ENCODE results near the gene OCA2. TPM values are rescaled to one million over a fixed set of nuclear protein-coding genes. Genes with fewer than 3 reads are reported as not detected.
A peak's percentile ranks its signal among the peaks of the same experiment; 100 is the strongest.
"Not testable (repeated sequence)": the region's sequence is repeated elsewhere in the genome, so short reads cannot be mapped to it uniquely, and the experiment has no call there.

OCA2 gene
- total RNA-seq, 2 donors from 2014 or later: 0.10 to 0.82 TPM

DNA sequence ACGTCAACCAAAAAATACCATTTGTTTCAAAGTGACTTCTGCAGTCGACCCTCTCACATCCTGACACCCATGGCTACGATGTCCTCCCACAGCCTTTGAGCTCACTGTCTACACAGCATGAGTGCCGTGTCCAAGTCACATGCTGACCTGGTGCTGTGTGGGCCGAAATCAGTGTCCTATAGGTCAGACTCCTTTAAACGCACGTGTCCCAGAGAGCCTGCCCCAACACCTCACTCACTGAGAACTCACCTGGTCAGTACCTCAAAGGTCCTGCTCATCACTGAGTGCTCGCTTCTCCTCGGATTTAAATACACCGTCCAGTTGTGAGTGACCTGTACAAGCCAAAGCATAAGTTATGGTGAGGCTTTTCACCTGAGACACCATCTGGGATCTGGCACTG is 83.3 kb downstream of the OCA2 start:
- Histone ChIP-seq H3K4me3 (no peak overlapping the region), H3K27ac (no peak overlapping the region), H3K27me3 (no peaks in the 10 kb centered on the region), H3K9me3 (no peaks in the 10 kb centered on the region), H3K4me1 (no peaks in the 10 kb centered on the region), H3K9ac (ENCODE audit: low read depth in 2 of 2, low read length in 2 of 2) (no peak overlapping the region), H3K36me3 (no peaks in the 10 kb centered on the region)
- no peak for DNase-seq
- TF ChIP-seq, protein P1, sequence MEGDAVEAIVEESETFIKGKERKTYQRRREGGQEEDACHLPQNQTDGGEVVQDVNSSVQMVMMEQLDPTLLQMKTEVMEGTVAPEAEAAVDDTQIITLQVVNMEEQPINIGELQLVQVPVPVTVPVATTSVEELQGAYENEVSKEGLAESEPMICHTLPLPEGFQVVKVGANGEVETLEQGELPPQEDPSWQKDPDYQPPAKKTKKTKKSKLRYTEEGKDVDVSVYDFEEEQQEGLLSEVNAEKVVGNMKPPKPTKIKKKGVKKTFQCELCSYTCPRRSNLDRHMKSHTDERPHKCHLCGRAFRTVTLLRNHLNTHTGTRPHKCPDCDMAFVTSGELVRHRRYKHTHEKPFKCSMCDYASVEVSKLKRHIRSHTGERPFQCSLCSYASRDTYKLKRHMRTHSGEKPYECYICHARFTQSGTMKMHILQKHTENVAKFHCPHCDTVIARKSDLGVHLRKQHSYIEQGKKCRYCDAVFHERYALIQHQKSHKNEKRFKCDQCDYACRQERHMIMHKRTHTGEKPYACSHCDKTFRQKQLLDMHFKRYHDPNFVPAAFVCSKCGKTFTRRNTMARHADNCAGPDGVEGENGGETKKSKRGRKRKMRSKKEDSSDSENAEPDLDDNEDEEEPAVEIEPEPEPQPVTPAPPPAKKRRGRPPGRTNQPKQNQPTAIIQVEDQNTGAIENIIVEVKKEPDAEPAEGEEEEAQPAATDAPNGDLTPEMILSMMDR (IDR thresholded peaks at IDR 0.05): no peak
- intact Hi-C loops (cut with DNase I): no loop called here

DNA sequence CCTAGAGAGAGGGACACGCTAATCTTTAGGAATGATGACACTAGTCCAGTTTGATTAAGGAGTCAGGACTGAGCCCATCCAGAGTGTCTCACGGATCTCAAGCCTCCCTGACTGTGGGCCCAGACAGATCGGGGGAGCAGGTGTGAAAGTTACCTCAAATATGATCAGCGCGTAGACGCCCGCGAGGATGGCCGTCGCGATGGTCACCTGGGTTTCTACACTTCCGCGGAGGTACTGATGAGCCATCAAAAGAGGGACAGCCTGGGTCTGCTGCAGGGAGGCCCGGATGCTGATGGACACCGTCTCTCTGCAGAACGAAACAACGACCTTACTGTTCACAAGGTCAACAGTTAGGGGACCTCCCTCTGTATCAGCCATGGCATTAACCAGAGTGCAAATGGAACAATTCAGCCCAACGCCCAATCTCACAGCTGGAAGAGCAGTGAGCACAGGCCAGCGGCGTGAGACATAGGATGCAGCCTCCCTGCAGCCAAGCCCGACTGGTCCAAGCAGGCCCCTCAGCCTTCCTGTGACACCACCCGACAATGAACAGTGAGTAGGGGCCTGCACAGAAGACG is 84.4 kb downstream of the OCA2 start:
- Histone ChIP-seq H3K9ac (ENCODE audit: low read depth in 2 of 2, low read length in 2 of 2) (no peak overlapping the region), H3K4me1 (no peaks in the 10 kb centered on the region), H3K27ac (no peak overlapping the region), H3K27me3 (no peaks in the 10 kb centered on the region), H3K36me3 (no peaks in the 10 kb centered on the region), H3K9me3 (no peaks in the 10 kb centered on the region), H3K4me3 (no peak overlapping the region)
- DNase-seq: peak; percentile 7
- TF ChIP-seq, protein P1 (IDR thresholded peaks at IDR 0.05): no peak
- intact Hi-C loops (cut with DNase I): no loop called here

DNA sequence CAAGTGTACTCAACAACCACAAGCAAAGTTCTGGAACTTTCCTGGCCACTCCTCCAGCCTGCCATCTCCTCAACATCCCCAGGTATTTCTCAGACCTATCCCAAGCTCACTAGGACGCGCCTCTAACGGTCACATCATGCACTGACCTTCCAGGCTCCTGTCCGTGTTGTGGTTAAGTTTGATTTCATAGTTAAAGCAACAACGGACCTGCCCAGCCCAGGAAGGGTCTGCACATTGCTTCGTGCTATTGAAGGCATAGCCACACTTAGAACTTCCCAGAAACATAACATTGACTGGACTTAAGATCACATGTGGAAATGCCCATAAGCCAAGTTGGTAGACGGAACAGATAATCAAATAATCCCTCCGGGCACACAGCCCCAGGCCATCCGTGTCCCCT is 85.1 kb downstream of the OCA2 start:
- no peaks in the 10 kb centered on the region for H3K27me3 ChIP-seq
- H3K4me1 ChIP-seq: no peaks in the 10 kb centered on the region
- intact Hi-C loops (cut with DNase I): no loop called here
- DNase-seq: peak; percentile 8
- H3K9ac ChIP-seq (ENCODE audit: low read depth in 2 of 2, low read length in 2 of 2): no peak overlapping the region
- H3K9me3 ChIP-seq: no peaks in the 10 kb centered on the region
- H3K27ac ChIP-seq: no peak overlapping the region
- TF ChIP-seq, protein P1 (IDR thresholded peaks at IDR 0.05): no peak
- no peak overlapping the region for H3K4me3 ChIP-seq
- no peaks in the 10 kb centered on the region for H3K36me3 ChIP-seq

DNA sequence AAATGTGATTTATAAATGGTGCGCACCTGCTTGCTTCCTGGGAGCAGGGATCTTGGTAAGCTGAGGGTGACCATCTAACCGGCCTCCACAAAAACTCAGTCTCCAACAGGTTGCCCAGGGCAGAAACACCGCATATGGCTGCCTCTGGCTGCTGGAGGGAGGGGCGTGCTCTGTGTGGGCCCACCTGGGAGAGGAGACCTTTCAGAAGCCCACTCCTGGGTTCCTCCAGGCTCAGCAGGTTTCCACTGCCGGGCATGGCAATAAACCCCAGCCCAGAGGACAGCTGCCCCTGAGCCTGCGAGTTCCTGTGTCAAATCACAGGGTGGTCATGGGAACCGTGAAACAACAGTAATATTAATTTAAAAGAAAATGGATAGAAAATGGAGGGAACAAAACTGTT is 85.6 kb downstream of the OCA2 start:
- intact Hi-C loops (cut with DNase I): no loop called here
- peak; percentile 8 for DNase-seq
- no peak overlapping the region for H3K4me3 ChIP-seq
- H3K4me1 ChIP-seq: no peaks in the 10 kb centered on the region
- TF ChIP-seq, protein P1 (IDR thresholded peaks at IDR 0.05): no peak
- no peak overlapping the region for H3K9ac ChIP-seq (ENCODE audit: low read depth in 2 of 2, low read length in 2 of 2)
- no peaks in the 10 kb centered on the region for H3K36me3 ChIP-seq
- H3K27ac ChIP-seq: no peak overlapping the region
- no peaks in the 10 kb centered on the region for H3K27me3 ChIP-seq
- H3K9me3 ChIP-seq: no peaks in the 10 kb centered on the region

DNA sequence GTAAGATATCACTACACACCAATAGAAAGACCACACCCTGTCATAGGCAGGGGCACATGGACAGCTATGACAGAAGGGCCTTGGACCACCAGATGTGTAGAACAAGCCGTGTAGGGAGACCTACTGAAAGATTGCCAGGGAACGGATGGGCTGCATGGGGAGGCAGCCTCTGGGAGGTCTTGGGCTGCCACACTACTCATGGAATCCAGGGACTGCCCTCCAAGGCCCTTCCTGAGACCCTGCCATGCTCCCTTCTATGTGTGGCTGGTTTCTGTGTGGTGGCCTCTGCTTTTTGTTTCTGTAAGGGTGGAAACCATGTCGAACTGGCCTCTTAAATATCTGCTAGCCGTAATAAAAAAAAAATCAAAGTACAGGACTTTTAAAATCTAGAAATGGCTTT is 86.9 kb downstream of the OCA2 start:
- TF ChIP-seq, protein P1 (IDR thresholded peaks at IDR 0.05): no peak
- no peaks in the 10 kb centered on the region for H3K9me3 ChIP-seq
- H3K4me1 ChIP-seq: no peaks in the 10 kb centered on the region

DNA sequence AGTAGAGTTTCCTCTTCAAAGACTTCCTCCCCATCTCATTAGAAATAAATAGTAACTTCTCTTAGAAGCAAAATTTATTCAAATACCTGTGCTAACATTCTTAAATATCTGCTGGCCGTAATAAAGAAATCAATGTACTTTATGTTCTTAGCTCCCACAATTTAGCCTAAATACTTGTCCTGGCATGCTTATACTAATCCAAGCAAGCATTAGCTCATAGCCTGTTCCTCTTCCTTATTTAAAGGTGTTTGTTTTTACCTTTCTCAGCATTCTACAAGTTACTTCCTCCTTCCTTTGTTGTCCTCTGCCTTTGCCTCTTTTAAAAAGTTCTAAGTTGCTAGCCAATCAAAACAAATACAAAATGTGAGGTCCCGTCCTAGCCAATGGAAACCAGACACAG is 90.9 kb downstream of the OCA2 start:
- H3K4me3 ChIP-seq; H3K4me1 ChIP-seq; DNase-seq; H3K27ac ChIP-seq; H3K27me3 ChIP-seq; H3K9ac ChIP-seq (ENCODE audit: low read depth in 2 of 2, low read length in 2 of 2); H3K36me3 ChIP-seq; intact Hi-C loops (cut with DNase I); H3K9me3 ChIP-seq: not testable (repeated sequence)

More for the DNA sequence above, 86.9 kb downstream of the OCA2 start:
- H3K9ac ChIP-seq (ENCODE audit: low read depth in 2 of 2, low read length in 2 of 2): no peak overlapping the region
- no peaks in the 10 kb centered on the region for H3K27me3 ChIP-seq
- H3K27ac ChIP-seq: no peak overlapping the region
- DNase-seq: peak; percentile 7
- H3K36me3 ChIP-seq: no peaks in the 10 kb centered on the region
- H3K4me3 ChIP-seq: no peak overlapping the region
- intact Hi-C loops (cut with DNase I): no loop called here

Measured in colonic mucosa (tissue), 4 donors.